Body of pancreas (tissue), 4 donors: ENCODE measurements around the gene TAC3. TPM values are rescaled to one million over a fixed set of nuclear protein-coding genes. Genes with fewer than 3 reads are reported as not detected.
A peak's percentile ranks its signal among the peaks of the same experiment; 100 is the strongest.
"Not testable (repeated sequence)": the region's sequence is repeated elsewhere in the genome, so short reads cannot be mapped to it uniquely, and the experiment has no call there.

ENCODE experiments used
- ATAC-seq: fragments of 150-250 bp; one replicate; pipeline ENCODE4 v1.9.1; 2016
- DNase-seq, 4 donors: peaks; one replicate each; pipeline ENCODE4 v3.0.0-alpha.2; 2019
- H3K27ac ChIP-seq, 4 donors: fragments of 200-600 bp; sonication (generic); 1 replicate in 3 of 4; 2 replicates in 1 of 4; pipeline versions ENCODE4 v1.5.1 to v1.6.1; 2016 to 2019; ENCODE audit warnings: mild to moderate bottlenecking in 1 of 4, mixed read lengths in 1 of 4, moderate library complexity in 1 of 4
- H3K27me3 ChIP-seq, 2 donors: fragments of 200-600 bp; sonication (generic); one replicate each; pipeline ENCODE4 v1.6.0; 2016; ENCODE audit warnings: mild to moderate bottlenecking in 1 of 2
- H3K36me3 ChIP-seq, 2 donors: fragments of 200-600 bp; sonication (generic); replicated peaks in 1 of 2; 2 replicates each; pipeline ENCODE4 v1.5.1; 2016; ENCODE audit warnings: low read depth in 2 of 2; ENCODE audit not compliant: insufficient read depth in 1 of 2
- H3K4me1 ChIP-seq: fragments of 200-600 bp; sonication (generic); one replicate; pipeline ENCODE4 v1.6.0; 2016
- H3K4me3 ChIP-seq, 2 donors: fragments of 200-600 bp; sonication (generic); 1 replicate in 1 of 2; 2 replicates in 1 of 2; pipeline ENCODE4 v1.5.1; 2016 to 2019
- H3K9me3 ChIP-seq, 3 donors: fragments of 200-600 bp; sonication (generic); 1 replicate in 2 of 3; 2 replicates in 1 of 3; pipeline ENCODE4 v1.5.1; 2016
- CTCF ChIP-seq, 7 experiments: fragments of 450-650 bp in 4 of 7; fragments of 200-600 bp in 3 of 7; sonication (generic) in 3 of 7; IDR thresholded peaks; one replicate each; pipeline ENCODE4 v1.5.1; 2016 to 2019; ENCODE audit warnings: antibody characterized with exemption in 7 of 7
- POLR2A ChIP-seq, 3 donors: fragments of 450-650 bp; IDR thresholded peaks; one replicate each; pipeline ENCODE4 v1.6.1; 2016; ENCODE audit warnings: antibody characterized with exemption in 3 of 3, mild to moderate bottlenecking in 2 of 3
- WGBS, 2 donors: methylation state at CpG; one replicate each; pipeline ENCODE4 v1.1.5; 2017; 5-methylcytosine and 5-hydroxymethylcytosine counted together
- intact Hi-C: fragments of 100-400 bp; cut with DNase I; formaldehyde crosslinking; loops from one replicate; pipeline ENCODE4 v1.15.1; 2023
- total RNA-seq, 2 donors: library from RNA; depleted of rRNA; stranded (reverse); fragments of >200 nt; gene quantifications; one replicate each; pipeline ENCODE4 v1.1.0, GENCODE V29; 2016

Gene TAC3
- total RNA-seq, 2 donors from 2014 or later, result not detected

- H3K27me3 ChIP-seq, result no peaks in the 10 kb centered on the region
- H3K27ac ChIP-seq, result no peak overlapping the region
- intact Hi-C loops, result no loop called here
- ATAC-seq, result no peak
- H3K4me3 ChIP-seq, result no peak overlapping the region
- WGBS, 2 donors, result 35 to 45% methylated on average over 5 of the region's 5 CpGs
- no peak for DNase-seq
- H3K4me1 ChIP-seq, result no peaks in the 10 kb centered on the region
- no peaks in the 10 kb centered on the region for H3K36me3 ChIP-seq
- no peaks in the 10 kb centered on the region for H3K9me3 ChIP-seq
- no peak for TF ChIP-seq CTCF (IDR thresholded peaks at IDR 0.05)
- no peak for TF ChIP-seq POLR2A (IDR thresholded peaks at IDR 0.05)
Measured at GRCh38 chr12:56988207-56988739, 28.1 kb downstream of the TAC3 start.

DNA sequence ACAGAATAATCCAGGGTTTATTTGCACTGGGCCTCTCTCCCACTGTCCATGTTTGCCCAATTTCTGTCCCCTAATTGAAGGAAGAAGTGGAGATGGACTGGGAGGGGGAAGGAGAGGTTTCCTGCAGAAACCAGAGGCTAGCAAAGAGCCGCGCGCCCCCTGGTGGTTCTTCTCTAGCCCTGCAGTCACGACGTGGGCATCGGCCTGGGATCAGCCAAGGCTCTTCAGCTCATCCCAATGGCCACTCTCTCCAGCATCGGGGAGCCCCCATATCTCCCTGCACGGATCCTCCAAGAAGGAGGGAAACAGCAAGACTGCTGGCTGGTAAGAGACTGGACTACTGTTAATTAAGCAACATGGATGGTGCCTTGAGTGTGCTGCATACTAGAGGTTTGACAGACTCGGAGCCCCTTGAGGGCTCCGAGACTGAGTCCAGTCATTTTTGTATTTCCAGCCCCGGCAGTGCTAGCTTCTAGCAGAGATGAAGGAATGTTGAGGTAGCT lies 28.7 kb downstream of the TAC3 start:
- ATAC-seq, result peak; percentile 88
- TF ChIP-seq POLR2A (IDR thresholded peaks at IDR 0.05) (no peak), CTCF (IDR thresholded peaks at IDR 0.05) (peak; percentile 86 to 96 (median 92))
- intact Hi-C loops, result no loop called here
- no peaks in the 10 kb centered on the region for H3K9me3 ChIP-seq
- 20 to 24% methylated on average over 11 of the region's 11 CpGs for WGBS, 2 donors
- H3K4me3 ChIP-seq, result no peak overlapping the region
- H3K27me3 ChIP-seq, result no peaks in the 10 kb centered on the region
- no peaks in the 10 kb centered on the region for H3K4me1 ChIP-seq
- no peaks in the 10 kb centered on the region for H3K36me3 ChIP-seq
- DNase-seq, result peak; percentile 79 to 82 (median 80)
- H3K27ac ChIP-seq, result no peak overlapping the region

- intact Hi-C loops, result no loop called here
- TF ChIP-seq CTCF (IDR thresholded peaks at IDR 0.05) (no peak), POLR2A (IDR thresholded peaks at IDR 0.05) (no peak)
- no peaks in the 10 kb centered on the region for H3K36me3 ChIP-seq
Measured at GRCh38 chr12:56987011-56987410, 29.3 kb downstream of the TAC3 start.

DNA sequence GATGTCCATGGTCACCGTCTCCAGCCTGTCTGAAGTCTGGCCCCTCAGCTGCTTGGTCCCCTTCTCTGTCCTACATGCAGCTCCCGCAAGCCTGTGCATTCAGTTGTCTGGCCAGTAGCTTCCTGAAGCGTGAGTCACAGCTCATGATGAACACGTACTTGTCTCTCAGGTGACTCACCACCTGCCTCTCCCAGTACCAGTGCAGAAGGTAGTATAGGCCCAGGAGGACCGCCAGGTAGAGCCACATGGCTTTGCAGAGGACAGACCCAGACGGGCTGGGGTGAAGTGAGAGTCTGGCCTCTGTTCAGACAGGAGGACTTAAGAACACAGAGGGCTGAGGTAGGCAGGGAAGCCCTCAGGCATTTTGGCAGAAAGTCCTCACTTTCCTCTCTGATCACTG lies 30.6 kb downstream of the TAC3 start:
- WGBS, 2 donors, result 58 to 63% methylated on average over 4 to 5 of the region's 6 CpGs

More at GRCh38 chr12:56987011-56987410, 29.3 kb downstream of the TAC3 start:
- Histone ChIP-seq H3K9me3 (no peaks in the 10 kb centered on the region), H3K4me3 (no peak overlapping the region), H3K4me1 (no peaks in the 10 kb centered on the region), H3K27ac (no peak overlapping the region), H3K27me3 (no peaks in the 10 kb centered on the region)
- ATAC-seq, result no peak
- no peak for DNase-seq

GRCh38 chr12:56983386-56983785 lies 32.9 kb downstream of the TAC3 start:
- H3K36me3 ChIP-seq, result no peaks in the 10 kb centered on the region
- WGBS, 2 donors, result 76 to 78% methylated on average over 4 of the region's 4 CpGs
- intact Hi-C loops, result no loop called here

More for the DNA sequence above, 30.6 kb downstream of the TAC3 start:
- H3K9me3 ChIP-seq, DNase-seq, H3K27me3 ChIP-seq, H3K4me3 ChIP-seq, H3K27ac ChIP-seq, intact Hi-C loops, H3K36me3 ChIP-seq, H3K4me1 ChIP-seq, ATAC-seq: not testable (repeated sequence)

DNA sequence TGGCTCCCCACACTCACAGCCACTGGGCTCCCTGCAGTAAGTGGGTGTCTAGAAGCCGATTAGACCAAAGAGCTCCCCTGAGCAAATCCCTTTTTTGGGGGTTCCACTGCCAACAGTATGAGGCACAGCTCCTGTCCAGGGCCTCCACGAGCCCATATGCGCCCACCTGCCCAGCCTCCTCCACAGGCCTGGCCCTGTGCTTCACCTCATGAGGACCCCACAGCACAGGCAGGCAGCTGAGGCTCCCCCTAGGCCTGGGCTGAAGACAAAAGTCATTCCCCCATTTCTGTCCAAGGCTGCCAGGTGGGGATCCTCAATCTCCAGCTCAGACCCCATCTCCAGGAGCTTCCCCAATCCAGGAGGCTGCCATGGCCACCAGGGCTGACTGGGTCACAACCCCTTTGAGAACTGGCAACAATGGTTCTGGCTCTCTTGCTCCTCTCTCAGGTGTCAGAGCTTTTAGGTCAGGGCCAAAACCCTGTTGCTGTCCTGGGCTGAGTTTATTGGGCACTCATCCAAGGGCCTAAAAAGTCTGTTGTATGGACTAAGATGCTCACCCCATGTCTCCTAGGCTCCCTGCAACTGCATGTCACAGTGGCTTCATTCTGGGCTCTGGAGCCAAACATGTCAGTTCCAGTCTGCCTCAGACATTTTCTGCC lies 33.6 kb downstream of the TAC3 start:
- 87% methylated on average over 3 of the region's 3 CpGs; no CpG with 5 or more reads in 1 of the 2 donors for WGBS, 2 donors
- H3K36me3 ChIP-seq, H3K4me1 ChIP-seq: not testable (repeated sequence)

More at GRCh38 chr12:56983386-56983785, 32.9 kb downstream of the TAC3 start:
- TF ChIP-seq CTCF (IDR thresholded peaks at IDR 0.05) (no peak), POLR2A (IDR thresholded peaks at IDR 0.05) (no peak)
- no peak overlapping the region for H3K4me3 ChIP-seq
- no peaks in the 10 kb centered on the region for H3K4me1 ChIP-seq
- no peaks in the 10 kb centered on the region for H3K27me3 ChIP-seq
- no peak overlapping the region for H3K27ac ChIP-seq
- ATAC-seq, result no peak
- no peaks in the 10 kb centered on the region for H3K9me3 ChIP-seq
- DNase-seq, result no peak

More for the DNA sequence above, 33.6 kb downstream of the TAC3 start:
- H3K9me3 ChIP-seq, H3K27ac ChIP-seq, H3K4me3 ChIP-seq, DNase-seq, ATAC-seq, intact Hi-C loops, H3K27me3 ChIP-seq: not testable (repeated sequence)
